GM10266 (cell line): ENCODE data around the gene ZNF507.

Experiments
- DNase-seq: peaks from one replicate; pipeline ENCODE4 v3.0.0; 2012; ENCODE audit errors: extremely low spot score
- TF ChIP-seq, protein P1 (sequence below): IDR thresholded peaks from 2 replicates; pipeline ENCODE4 v1.5.1; 2012; ENCODE audit warnings: mild to moderate bottlenecking, low read depth; ENCODE audit not compliant: control insufficient read depth, insufficient read depth; ENCODE audit errors: missing control alignments

ZNF507 gene

DNA sequence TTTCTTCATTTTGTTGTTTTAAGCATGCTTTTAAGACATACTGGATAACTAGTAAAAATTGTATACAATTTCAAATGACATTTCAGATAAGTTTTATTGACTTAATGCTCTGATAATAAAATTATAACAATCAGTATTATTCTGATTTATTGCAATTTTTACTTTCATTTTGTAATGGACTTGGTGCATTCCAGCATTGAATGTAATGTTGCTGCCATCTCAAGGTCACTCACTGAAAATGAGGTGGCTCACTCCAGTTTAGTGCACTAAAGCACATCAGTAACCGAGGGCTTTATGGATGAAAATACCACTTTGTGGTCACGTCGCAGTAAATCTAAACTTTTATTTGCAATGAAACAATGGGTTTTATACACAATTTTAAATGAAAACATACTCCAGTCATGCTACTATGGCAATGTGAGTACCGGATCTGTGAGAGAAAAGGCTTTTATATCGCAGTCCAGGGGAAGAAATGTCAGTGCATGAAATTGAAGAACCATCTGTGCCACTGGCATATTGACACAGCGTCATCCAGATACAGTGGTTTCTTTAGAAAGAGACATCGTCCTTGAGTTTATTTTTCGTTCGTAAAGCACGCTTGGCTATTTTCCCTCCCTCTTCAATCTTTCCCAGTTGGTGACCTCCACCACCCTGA lies 20.7 kb upstream of the ZNF507 start:
- DNase-seq = no peak
- TF ChIP-seq, protein P1, sequence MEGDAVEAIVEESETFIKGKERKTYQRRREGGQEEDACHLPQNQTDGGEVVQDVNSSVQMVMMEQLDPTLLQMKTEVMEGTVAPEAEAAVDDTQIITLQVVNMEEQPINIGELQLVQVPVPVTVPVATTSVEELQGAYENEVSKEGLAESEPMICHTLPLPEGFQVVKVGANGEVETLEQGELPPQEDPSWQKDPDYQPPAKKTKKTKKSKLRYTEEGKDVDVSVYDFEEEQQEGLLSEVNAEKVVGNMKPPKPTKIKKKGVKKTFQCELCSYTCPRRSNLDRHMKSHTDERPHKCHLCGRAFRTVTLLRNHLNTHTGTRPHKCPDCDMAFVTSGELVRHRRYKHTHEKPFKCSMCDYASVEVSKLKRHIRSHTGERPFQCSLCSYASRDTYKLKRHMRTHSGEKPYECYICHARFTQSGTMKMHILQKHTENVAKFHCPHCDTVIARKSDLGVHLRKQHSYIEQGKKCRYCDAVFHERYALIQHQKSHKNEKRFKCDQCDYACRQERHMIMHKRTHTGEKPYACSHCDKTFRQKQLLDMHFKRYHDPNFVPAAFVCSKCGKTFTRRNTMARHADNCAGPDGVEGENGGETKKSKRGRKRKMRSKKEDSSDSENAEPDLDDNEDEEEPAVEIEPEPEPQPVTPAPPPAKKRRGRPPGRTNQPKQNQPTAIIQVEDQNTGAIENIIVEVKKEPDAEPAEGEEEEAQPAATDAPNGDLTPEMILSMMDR = no peak

DNA sequence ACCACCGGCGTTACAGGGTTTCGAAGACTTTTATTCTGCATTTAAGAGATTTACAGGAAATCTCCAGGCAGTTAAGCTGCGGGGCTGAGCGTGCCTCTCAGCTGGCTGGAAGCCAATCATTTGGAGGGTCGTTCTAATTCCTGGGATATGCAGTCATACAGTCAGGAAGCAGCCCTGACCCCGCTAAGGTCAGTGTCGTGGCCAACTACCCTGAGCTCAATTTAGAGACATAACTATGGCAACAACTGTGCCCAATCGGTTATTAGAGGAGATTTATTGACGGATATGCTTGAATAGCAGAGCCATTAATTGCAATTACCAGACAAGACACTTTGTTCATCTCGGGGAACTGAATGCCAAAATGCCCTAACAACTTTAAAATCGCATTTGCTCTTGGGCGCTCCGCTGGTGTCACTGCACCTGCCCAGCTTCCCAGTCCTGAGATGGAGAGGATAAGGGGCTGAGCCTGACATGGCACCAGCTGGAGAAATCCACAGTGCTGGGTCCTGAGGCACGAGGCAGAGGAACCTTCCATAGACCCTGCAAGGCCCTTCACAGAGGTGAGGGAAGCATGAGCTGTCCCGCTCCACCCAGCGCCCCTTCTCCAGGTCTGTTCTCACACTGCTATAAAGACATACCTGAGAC lies 15.1 kb upstream of the ZNF507 start:
- no peak for DNase-seq
- TF ChIP-seq, protein P1 = no peak

DNA sequence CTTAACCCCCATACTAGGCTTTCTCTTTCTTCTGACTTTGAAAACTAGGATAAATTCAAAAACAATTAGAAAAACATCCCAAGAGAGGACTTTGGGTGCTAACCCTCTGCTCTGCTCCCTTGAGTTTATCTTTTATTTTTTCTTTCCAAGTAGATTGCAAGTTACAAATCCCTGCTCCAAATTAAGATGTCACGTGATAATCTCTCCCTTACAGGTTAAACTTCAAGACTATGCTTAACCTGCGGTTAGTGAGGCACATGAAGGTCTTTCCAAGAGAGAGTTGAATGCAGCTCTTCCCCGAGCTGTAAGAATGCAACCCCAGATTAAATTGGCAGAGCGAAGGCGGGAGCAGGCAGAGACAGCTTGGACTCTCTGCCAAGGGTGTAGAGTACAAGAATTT lies 12.2 kb upstream of the ZNF507 start:
- DNase-seq = no peak

DNA sequence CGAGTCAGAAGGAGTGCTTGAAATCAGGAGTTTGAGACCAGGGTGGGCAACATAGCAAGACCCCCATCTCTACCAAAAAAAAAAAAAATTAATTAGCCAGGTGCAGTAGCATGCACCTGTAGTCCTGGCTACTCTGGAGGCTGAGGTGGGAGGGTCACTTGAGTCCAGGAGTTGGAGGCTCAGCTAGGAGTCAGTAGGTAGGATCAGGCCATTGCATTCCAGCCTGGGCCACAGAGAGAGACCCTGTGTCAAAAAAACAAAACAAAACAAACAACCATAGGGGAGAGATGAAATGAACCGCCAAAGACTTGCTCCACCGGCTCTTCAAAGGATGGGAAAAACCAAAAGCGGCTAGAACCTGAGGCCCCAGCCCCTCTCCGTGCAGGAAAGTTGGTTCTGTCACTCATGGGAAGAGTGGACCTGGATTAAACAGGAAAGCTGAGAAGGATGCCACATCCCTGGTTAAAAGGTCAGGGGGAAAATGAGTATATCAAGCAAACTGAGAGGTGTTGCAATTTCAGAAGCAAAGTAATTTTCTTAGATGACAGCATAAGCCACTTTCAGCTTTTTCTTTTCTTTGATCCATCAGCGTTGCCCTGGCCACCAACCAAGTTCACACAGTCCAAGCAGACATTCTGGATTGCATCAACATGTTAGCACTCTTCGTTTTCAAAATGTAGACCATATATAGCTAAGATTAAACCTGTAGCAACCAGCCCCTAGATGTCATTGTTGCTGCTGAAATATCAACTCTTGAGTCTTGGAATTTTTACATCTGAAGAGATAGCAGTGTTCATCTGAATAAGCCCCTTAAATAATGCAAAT lies 8.9 kb upstream of the ZNF507 start:
- DNase-seq = no peak
- TF ChIP-seq, protein P1 = peak; percentile 15

More for the DNA sequence above, 12.2 kb upstream of the ZNF507 start:
- TF ChIP-seq, protein P1 = no peak

DNA sequence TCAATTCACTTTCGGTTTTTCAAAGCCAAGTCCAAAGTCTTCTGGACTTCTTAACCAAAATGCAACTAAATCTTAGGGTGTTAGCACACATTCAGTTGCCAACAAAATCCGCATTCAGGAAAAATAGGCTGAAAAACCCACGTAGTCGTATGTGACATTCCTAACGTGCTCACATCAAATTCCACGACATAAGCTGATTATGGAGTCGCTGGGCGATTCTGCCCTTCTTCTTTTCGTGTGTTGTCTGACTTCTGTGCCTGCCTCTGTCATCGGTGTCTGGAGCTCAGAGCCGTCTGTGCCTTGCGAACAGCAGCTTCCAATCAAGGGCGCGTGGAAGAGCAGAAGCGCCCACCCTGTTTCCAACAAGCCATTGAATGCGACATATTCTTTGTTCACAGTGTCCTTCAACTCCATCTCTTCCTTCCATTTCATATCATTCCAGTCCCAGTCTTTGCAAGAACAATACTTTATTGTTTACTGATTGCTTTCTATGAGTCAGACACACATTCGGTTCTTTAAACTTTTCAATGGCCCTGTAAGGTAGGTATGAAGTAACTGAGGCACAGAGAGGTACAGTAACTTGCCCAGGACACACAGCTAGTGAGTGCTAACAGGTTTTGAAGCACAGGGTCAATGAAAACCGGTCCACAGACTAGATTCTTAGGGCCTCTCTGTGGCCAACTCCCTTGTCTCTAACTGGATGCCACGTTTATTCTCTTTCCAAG lies 8.2 kb upstream of the ZNF507 start:
- DNase-seq = no peak
- TF ChIP-seq, protein P1 = no peak

DNA sequence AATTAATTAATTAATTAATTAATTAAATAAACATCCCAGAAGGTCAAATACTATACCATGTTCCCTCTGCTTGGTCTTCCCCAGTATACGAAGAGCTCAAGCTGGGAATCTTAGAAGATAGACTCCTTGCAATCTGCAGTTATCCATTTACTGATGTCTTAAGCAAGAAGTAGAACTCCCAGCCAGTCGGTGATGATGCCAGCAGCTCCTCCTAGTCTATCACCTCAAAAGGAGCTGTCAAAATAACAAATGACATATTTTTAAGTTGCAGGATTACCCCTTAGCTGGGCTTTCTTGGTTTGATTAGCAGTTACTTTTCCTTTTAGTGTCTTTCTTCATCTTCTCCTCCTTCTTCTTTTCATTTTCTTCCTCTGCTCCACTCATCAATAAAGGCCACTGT lies 6.0 kb upstream of the ZNF507 start:
- TF ChIP-seq, protein P1 = no peak
- no peak for DNase-seq
